Ovary (tissue), 9 donors: ENCODE data around the gene UGT2B10. TPM values are rescaled to one million over a fixed set of nuclear protein-coding genes. Genes with fewer than 3 reads are reported as not detected.

Experiments
- DNase-seq, 5 donors: peaks; one replicate each; pipeline ENCODE4 v3.0.0-alpha.2; 2019 to 2020
- H3K27ac ChIP-seq, 2 donors: fragments of 200-600 bp; one replicate each; pipeline versions ENCODE4 v1.5.1 to v1.8.0; 2019 to 2022
- H3K27me3 ChIP-seq: fragments of 200-600 bp; one replicate; pipeline ENCODE4 v1.8.0; 2022
- H3K36me3 ChIP-seq: fragments of 200-600 bp; sonication (generic); one replicate; pipeline ENCODE4 v1.5.1; 2019
- H3K4me1 ChIP-seq: one replicate; pipeline ENCODE4 v1.8.1; 2013; ENCODE audit warnings: mild to moderate bottlenecking, moderate library complexity; ENCODE audit not compliant: insufficient read depth
- H3K4me3 ChIP-seq: fragments of 200-600 bp; sonication (generic); one replicate; pipeline ENCODE4 v1.5.1; 2017
- H3K9me3 ChIP-seq, 2 donors: fragments of 200-600 bp in 1 of 2; sonication (generic) in 1 of 2; one replicate each; pipeline versions ENCODE4 v1.5.1 to v1.8.1; 2013 to 2019; ENCODE audit warnings: mild to moderate bottlenecking in 1 of 2, moderate library complexity in 1 of 2
- EP300 ChIP-seq: sonication (generic); formaldehyde crosslinking; IDR thresholded peaks from one replicate; pipeline ENCODE4 v1.6.1; 2017; ENCODE audit warnings: antibody characterized with exemption
- POLR2A ChIP-seq: fragments of 450-650 bp; IDR thresholded peaks from one replicate; pipeline ENCODE4 v1.6.1; 2017; ENCODE audit warnings: antibody characterized with exemption, mild to moderate bottlenecking, moderate library complexity
- WGBS, 3 donors: extraction: QIAGEN DNeasy Blood & Tissue Kit in 1 of 3; methylation state at CpG; one replicate each; pipeline versions ENCODE4 v1.1.5 to v1.1.7; 2013 to 2017; 5-methylcytosine and 5-hydroxymethylcytosine counted together
- intact Hi-C, 4 donors: fragments of 100-400 bp; cut with DNase I; formaldehyde crosslinking; loops; one replicate each; pipeline versions ENCODE4 v1.11.0 to v1.15.1; 2022 to 2023
- polyA plus RNA-seq, 2 donors: library from polyadenylated mRNA; stranded (reverse); fragments of 200-250 nt in 1 of 2; fragments of 350-450 nt in 1 of 2; fragmentation: Illumina TruSeq in 1 of 2; extraction: RNeasy Lipid Tissue Mini Kit (QIAGEN cat#74804) in 1 of 2; gene quantifications; one replicate each; pipeline ENCODE4 v1.2.3, GENCODE V29; 2013 to 2014
- small RNA-seq: library from RNA; depleted of rRNA; stranded (forward); fragments of <200 nt; gene quantifications from one replicate; pipeline ENCODE3, GENCODE V24; 2016
- total RNA-seq, 7 donors: library from RNA; depleted of rRNA in 2 of 7; stranded (reverse); fragments of >200 nt in 2 of 7; fragmentation: NEBNext Ultra II Directional in 3 of 7; extraction: Animal tissue kit (Norgen Biotek cat#: 25700) in 3 of 7; gene quantifications; one replicate each; pipeline versions ENCODE4 v1.1.0 to v1.2.4, GENCODE V29; 2016 to 2023
- TF ChIP-seq, protein P1 (sequence below), 3 donors: fragments of 450-650 bp in 2 of 3; fragments of 200-600 bp in 1 of 3; IDR thresholded peaks; one replicate each; pipeline versions ENCODE4 v1.5.1 to v1.8.0; 2016 to 2022; ENCODE audit warnings: antibody characterized with exemption in 3 of 3, mild to moderate bottlenecking in 1 of 3
- donor health status: DM: no; HTN: no; CAD: no; lungs with moderate emphysema.
- donor health status: DM: no; HTN: no; CAD: no.
- donor health status: Bipolar disorder and iron deficiency.
- donor health status: DM: yes; HTN: yes; CAD: no.
- donor health status: DM: no; HTN: no; CAD: no.
- donor health status: DM: yes; HTN: yes; CAD: no.

Gene UGT2B10
- total and polyA plus RNA-seq, 9 donors, result 0.13 to 0.17 TPM; not detected in 7

DNA sequence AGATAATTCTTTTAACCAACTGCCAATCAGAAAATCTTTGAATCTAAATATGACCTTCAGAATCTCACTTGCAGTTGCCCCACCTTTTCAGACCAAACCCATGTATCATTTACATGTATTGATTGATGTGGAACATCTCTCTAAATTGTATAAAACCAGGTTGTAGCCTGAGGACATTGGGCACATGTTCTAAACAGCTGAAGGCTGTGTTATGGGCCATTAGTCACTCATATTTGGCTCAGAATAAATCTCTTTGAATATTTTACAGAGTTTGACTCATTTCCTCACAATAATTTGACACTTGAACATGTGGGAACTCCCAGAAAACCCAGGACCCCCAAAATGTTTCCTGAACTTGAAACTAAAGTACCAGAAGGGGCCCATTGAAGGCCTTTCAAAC, 58.7 kb downstream of the UGT2B10 start:
- no peaks in the 10 kb centered on the region for H3K36me3 ChIP-seq
- H3K27ac ChIP-seq, result no peak overlapping the region
- H3K9me3 ChIP-seq, result no peaks in the 10 kb centered on the region
- no peaks in the 10 kb centered on the region for H3K4me1 ChIP-seq
- intact Hi-C loops, result no loop called here
- no peak for DNase-seq
- H3K27me3 ChIP-seq, result no peaks in the 10 kb centered on the region
- no peak for TF ChIP-seq EP300
- TF ChIP-seq, protein P1, sequence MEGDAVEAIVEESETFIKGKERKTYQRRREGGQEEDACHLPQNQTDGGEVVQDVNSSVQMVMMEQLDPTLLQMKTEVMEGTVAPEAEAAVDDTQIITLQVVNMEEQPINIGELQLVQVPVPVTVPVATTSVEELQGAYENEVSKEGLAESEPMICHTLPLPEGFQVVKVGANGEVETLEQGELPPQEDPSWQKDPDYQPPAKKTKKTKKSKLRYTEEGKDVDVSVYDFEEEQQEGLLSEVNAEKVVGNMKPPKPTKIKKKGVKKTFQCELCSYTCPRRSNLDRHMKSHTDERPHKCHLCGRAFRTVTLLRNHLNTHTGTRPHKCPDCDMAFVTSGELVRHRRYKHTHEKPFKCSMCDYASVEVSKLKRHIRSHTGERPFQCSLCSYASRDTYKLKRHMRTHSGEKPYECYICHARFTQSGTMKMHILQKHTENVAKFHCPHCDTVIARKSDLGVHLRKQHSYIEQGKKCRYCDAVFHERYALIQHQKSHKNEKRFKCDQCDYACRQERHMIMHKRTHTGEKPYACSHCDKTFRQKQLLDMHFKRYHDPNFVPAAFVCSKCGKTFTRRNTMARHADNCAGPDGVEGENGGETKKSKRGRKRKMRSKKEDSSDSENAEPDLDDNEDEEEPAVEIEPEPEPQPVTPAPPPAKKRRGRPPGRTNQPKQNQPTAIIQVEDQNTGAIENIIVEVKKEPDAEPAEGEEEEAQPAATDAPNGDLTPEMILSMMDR (IDR thresholded peaks at IDR 0.05), result no peak
- TF ChIP-seq POLR2A, result no peak
- H3K4me3 ChIP-seq, result no peak overlapping the region

DNA sequence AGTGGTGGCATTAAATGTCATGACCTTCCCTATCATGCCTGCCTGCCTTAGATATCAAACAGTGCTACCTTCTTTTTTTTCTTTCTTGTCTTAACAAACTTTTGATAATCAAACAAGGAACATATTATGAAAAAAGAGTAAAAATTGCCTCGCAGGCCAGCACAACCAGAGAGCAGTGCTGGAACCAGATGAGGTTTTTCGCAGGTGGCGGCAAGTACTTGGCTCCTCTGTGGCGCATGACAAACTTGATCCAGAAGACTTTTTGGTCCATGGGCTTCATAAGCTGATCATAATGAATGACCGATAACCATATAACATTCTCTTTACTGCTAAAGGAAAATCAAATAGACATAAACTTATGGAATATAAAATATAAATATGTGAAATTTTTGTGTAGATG, 61.8 kb downstream of the UGT2B10 start:
- no peaks in the 10 kb centered on the region for H3K36me3 ChIP-seq
- H3K27me3 ChIP-seq, result no peaks in the 10 kb centered on the region
- H3K9me3 ChIP-seq, result no peaks in the 10 kb centered on the region
- intact Hi-C loops, result no loop called here
- H3K4me3 ChIP-seq, result no peak overlapping the region
- H3K4me1 ChIP-seq, result no peaks in the 10 kb centered on the region
- 91 to 98% (median 95%) methylated on average over 5 of the region's 5 CpGs for WGBS, 3 donors
- no peak overlapping the region for H3K27ac ChIP-seq
- DNase-seq, result no peak
- TF ChIP-seq, protein P1 (IDR thresholded peaks at IDR 0.05), result no peak
- TF ChIP-seq EP300, result no peak
- no peak for TF ChIP-seq POLR2A

DNA sequence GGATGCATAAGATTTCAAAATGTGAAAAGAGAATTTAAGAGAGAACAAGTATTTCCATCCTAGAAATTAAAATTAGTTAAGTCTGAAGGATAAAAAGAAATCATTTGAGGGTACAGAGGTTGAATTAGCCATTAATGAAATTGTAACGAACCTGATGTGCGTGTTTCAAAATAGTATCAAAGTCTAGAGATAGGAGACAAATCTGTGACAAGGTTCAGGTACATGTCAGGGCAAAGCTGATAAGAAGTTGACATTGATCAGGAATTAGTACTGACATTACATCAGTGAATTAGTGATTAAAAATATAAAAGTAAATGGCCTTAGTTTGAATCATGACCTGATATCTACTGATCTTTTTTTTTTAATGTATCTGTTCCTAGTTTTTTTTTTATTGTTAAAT, 62.3 kb downstream of the UGT2B10 start:
- Histone ChIP-seq H3K27me3 (no peaks in the 10 kb centered on the region), H3K4me1 (no peaks in the 10 kb centered on the region), H3K36me3 (no peaks in the 10 kb centered on the region), H3K9me3 (no peaks in the 10 kb centered on the region), H3K4me3 (no peak overlapping the region), H3K27ac (no peak overlapping the region)
- TF ChIP-seq EP300, result no peak
- TF ChIP-seq, protein P1 (IDR thresholded peaks at IDR 0.05), result no peak
- TF ChIP-seq POLR2A, result no peak
- DNase-seq, result no peak
- WGBS, 3 donors, result 90 to 95% (median 91%) methylated on average over 2 of the region's 2 CpGs
- intact Hi-C loops, result no loop called here

Small RNAs within 50 kb of the gene (small RNA-seq; reads per million reads assigned to genes)
- not detected for gene AC021146.4
- not detected for gene AC021146.9

Other genes starting within 250 kb of the UGT2B10 start
- under 1 TPM in 4 of 7 donors, not detected in 3; 0.15 to 0.26 (median 0.22) TPM for gene UGT2B17, start 239.7 kb upstream of the UGT2B10 start, total RNA-seq
- gene UGT2B17, start 239.7 kb upstream of the UGT2B10 start, polyA plus RNA-seq, result not detected
- under 1 TPM in 2 of 7 donors, not detected in 5; 0.40 to 0.46 TPM for gene UGT2B15, start 145.3 kb upstream of the UGT2B10 start, total RNA-seq
- not detected for gene UGT2B15, start 145.3 kb upstream of the UGT2B10 start, polyA plus RNA-seq
- gene UGT2A3, start 135.8 kb downstream of the UGT2B10 start, total RNA-seq, result under 1 TPM in 3 of 7 donors, not detected in 4; 0.08 to 0.60 (median 0.15) TPM
- not detected for gene UGT2A3, start 135.8 kb downstream of the UGT2B10 start, polyA plus RNA-seq